Right lobe of liver (tissue), 6 donors: ENCODE data around the gene MYO18A. TPM values are rescaled to one million over a fixed set of nuclear protein-coding genes. Genes with fewer than 3 reads are reported as not detected.

Experiments used
- ATAC-seq, 4 donors: fragments of 200-7000 bp; cut with Tn5 transposase; one replicate each; pipeline ENCODE4 v1.9.1; 2020; ENCODE audit warnings: mild to moderate bottlenecking in 4 of 4, moderate library complexity in 4 of 4
- DNase-seq, 3 donors: peaks; one replicate each; pipeline ENCODE4 v3.0.0-alpha.2; 2020
- H3K27ac ChIP-seq, 3 donors: fragments of 200-600 bp; one replicate each; pipeline ENCODE4 v1.8.0; 2022
- H3K27me3 ChIP-seq, 2 donors: fragments of 200-600 bp; one replicate each; pipeline ENCODE4 v1.8.0; 2022
- H3K36me3 ChIP-seq, 4 donors: fragments of 200-600 bp; sonication (generic) in 1 of 4; one replicate each; pipeline versions ENCODE4 v1.5.1 to v1.8.0; 2017 to 2022; ENCODE audit warnings: control low read depth in 1 of 4
- H3K4me1 ChIP-seq, 4 donors: fragments of 200-600 bp; sonication (generic) in 1 of 4; one replicate each; pipeline versions ENCODE4 v1.5.1 to v1.8.0; 2017 to 2022; ENCODE audit warnings: control low read depth in 1 of 4
- H3K4me3 ChIP-seq, 3 donors: fragments of 200-600 bp; one replicate each; pipeline ENCODE4 v1.8.0; 2022
- H3K9me3 ChIP-seq, 4 donors: fragments of 200-600 bp; sonication (generic) in 1 of 4; one replicate each; pipeline versions ENCODE4 v1.5.1 to v1.8.0; 2017 to 2022; ENCODE audit warnings: control low read depth in 1 of 4
- CTCF ChIP-seq, 4 donors: fragments of 200-600 bp in 3 of 4; fragments of 450-650 bp in 1 of 4; IDR thresholded peaks; one replicate each; pipeline versions ENCODE4 v1.5.1 to v1.8.0; 2016 to 2022; ENCODE audit warnings: antibody characterized with exemption in 4 of 4, mild to moderate bottlenecking in 2 of 4
- POLR2A ChIP-seq: fragments of 450-650 bp; IDR thresholded peaks from one replicate; pipeline ENCODE4 v1.6.1; 2017; ENCODE audit warnings: antibody characterized with exemption, mild to moderate bottlenecking
- WGBS: methylation state at CpG from one replicate; pipeline ENCODE4 v1.1.6; 2018; ENCODE audit warnings: low coverage, low lambda C conversion rate; ENCODE audit not compliant: insufficient coverage; ENCODE audit errors: missing lambda C conversion rate; 5-methylcytosine and 5-hydroxymethylcytosine counted together
- intact Hi-C, 2 donors: fragments of 100-400 bp; cut with DNase I; formaldehyde crosslinking; loops; one replicate each; pipeline versions ENCODE4 v1.11.2 to v1.14.1; 2022
- total RNA-seq, 6 experiments: library from RNA; depleted of rRNA in 2 of 6; stranded (reverse); fragments of >200 nt in 2 of 6; fragmentation: NEBNext Ultra II Directional in 3 of 6; extraction: Animal tissue kit (Norgen Biotek cat#: 25700) in 3 of 6; gene quantifications; one replicate each; pipeline versions ENCODE4 v1.1.0 to v1.2.4, GENCODE V29; 2016 to 2023
- donor health status: DM: no; HTN: yes; CAD: no.
- donor health status: DM: no; HTN: no; CAD: no.
- donor health status: DM: no; HTN: no; CAD: no.
- donor health status: DM: no; HTN: yes; CAD: no.
- donor health status: DM: no; HTN: yes; CAD: no.

The MYO18A gene
- total RNA-seq, 6 experiments from 2014 or later, result 50.1 to 98.2 (median 81.8) TPM

GRCh38 chr17:29140631-29141513, 39.3 kb downstream of the MYO18A start:
- H3K4me1 ChIP-seq, result peaks cover 0 to 67% (median 21%) of the 10 kb centered on the region in 4 donors
- ATAC-seq, result peak; percentile 6 to 34 (median 15)
- TF ChIP-seq CTCF (IDR thresholded peaks at IDR 0.05) (no peak), POLR2A (no peak)

GRCh38 chr17:29140051-29140621, 40.1 kb downstream of the MYO18A start:
- intact Hi-C loops, result loop anchor here in 1 of 2 donors (10.0 kb wide), 1 partner anchor 75 kb away; no protein-coding TSS in a partner anchor
- Histone ChIP-seq H3K4me3 (peak overlapping the region; percentile 17 to 35 (median 18)), H3K27ac (peak overlapping the region; percentile 36 to 67 (median 60))

More at GRCh38 chr17:29140631-29141513, 39.3 kb downstream of the MYO18A start:
- peak overlapping the region; percentile 17 to 35 (median 18) for H3K4me3 ChIP-seq
- peaks cover 0 to 10% (median 0%) of the 10 kb centered on the region in 4 donors for H3K36me3 ChIP-seq
- 19% methylated on average over 10 of the region's 15 CpGs for WGBS
- no peak for DNase-seq
- no peaks in the 10 kb centered on the region for H3K27me3 ChIP-seq
- intact Hi-C loops, result loop anchor here in 1 of 2 donors (10.0 kb wide), 1 partner anchor 74 kb away; no protein-coding TSS in a partner anchor
- peak overlapping the region; percentile 36 to 67 (median 60) for H3K27ac ChIP-seq
- H3K9me3 ChIP-seq, result no peaks in the 10 kb centered on the region

GRCh38 chr17:29138971-29139691, 41.1 kb downstream of the MYO18A start:
- Histone ChIP-seq H3K4me3 (peak overlapping the region in 2 of 3 donors; percentile 17 to 35), H3K4me1 (peaks cover 0 to 64% (median 27%) of the 10 kb centered on the region in 4 donors), H3K27me3 (no peaks in the 10 kb centered on the region), H3K36me3 (peaks cover 0 to 10% (median 0%) of the 10 kb centered on the region in 4 donors), H3K27ac (peak overlapping the region; percentile 4 to 36 (median 31)), H3K9me3 (no peaks in the 10 kb centered on the region)
- intact Hi-C loops, result no loop called here
- 13% methylated on average over 3 of the region's 13 CpGs for WGBS
- TF ChIP-seq POLR2A (no peak), CTCF (IDR thresholded peaks at IDR 0.05) (no peak)
- ATAC-seq, result peak; percentile 31 to 58 (median 48)
- DNase-seq, result peak in 2 of 3 donors; percentile 60 to 79

More at GRCh38 chr17:29140051-29140621, 40.1 kb downstream of the MYO18A start:
- no peaks in the 10 kb centered on the region for H3K9me3 ChIP-seq
- TF ChIP-seq CTCF (IDR thresholded peaks at IDR 0.05) (no peak), POLR2A (no peak)
- H3K36me3 ChIP-seq, result peaks cover 0 to 10% (median 0%) of the 10 kb centered on the region in 4 donors
- no peaks in the 10 kb centered on the region for H3K27me3 ChIP-seq
- ATAC-seq (peak; percentile 68 to 76 (median 72)), DNase-seq (peak; percentile 85 to 86 (median 85))
- 9% methylated on average over 7 of the region's 14 CpGs for WGBS
- H3K4me1 ChIP-seq, result peaks cover 0 to 67% (median 25%) of the 10 kb centered on the region in 4 donors
